IMR-90 (cell line): ENCODE data around the gene CCDC148. TPM values are rescaled to one million over a fixed set of nuclear protein-coding genes. Genes with fewer than 3 reads are reported as not detected.
A peak's percentile ranks its signal among the peaks of the same experiment; 100 is the strongest.

Source experiments
- ATAC-seq: fragments of 200-7000 bp; cut with Tn5 transposase; 2 replicates; pipeline ENCODE4 v1.9.1; 2020; ENCODE audit warnings: low read depth, mild to moderate bottlenecking, moderate library complexity
- BruUV-seq: library from RNA; stranded (reverse); fragments of 400-500 nt; replicated peaks from 2 replicates; lab custom pipeline; 2021; lab: Mats Ljungman, UMichigan
- CTCF ChIA-PET: fragments of 300-600 bp; formaldehyde crosslinking; extraction: SDS; loops from one replicate; lab custom pipeline; 2021; ENCODE audit warnings: antibody characterized with exemption; lab: Yijun Ruan, JAX
- POLR2A ChIA-PET: fragments of 300-600 bp; sonication (Branson Sonifier 250); formaldehyde crosslinking; loops from one replicate; lab custom pipeline; 2022; ENCODE audit warnings: antibody characterized with exemption; ENCODE audit not compliant: unreplicated experiment; lab: Charles Lee
- DNase-seq: peaks from one replicate; pipeline ENCODE4 v3.0.0; 2013
- H2AFZ ChIP-seq: replicated peaks from 2 replicates; pipeline ENCODE3; 2013; ENCODE audit warnings: low read length, mild to moderate bottlenecking; ENCODE audit not compliant: poor library complexity
- H2AK5ac ChIP-seq: 2 replicates; pipeline ENCODE4 v1.6.1; 2013; ENCODE audit warnings: low read depth, low read length, inconsistent platforms
- H2AK9ac ChIP-seq: replicated peaks from 2 replicates; pipeline ENCODE3; 2013; ENCODE audit warnings: mild to moderate bottlenecking, low read depth, low read length, moderate library complexity; ENCODE audit not compliant: poor library complexity
- H2BK120ac ChIP-seq: 2 replicates; pipeline ENCODE4 v1.6.1; 2013; ENCODE audit warnings: low read depth, low read length, inconsistent platforms
- H2BK15ac ChIP-seq: 3 replicates; pipeline ENCODE4 v1.6.1; 2013; ENCODE audit warnings: low read depth, low read length, inconsistent platforms
- H2BK20ac ChIP-seq: 2 replicates; pipeline ENCODE4 v1.6.1; 2013; ENCODE audit warnings: low read depth, mild to moderate bottlenecking, inconsistent platforms, low read length, moderate library complexity
- H2BK5ac ChIP-seq: 2 replicates; pipeline ENCODE4 v1.6.1; 2013; ENCODE audit warnings: mild to moderate bottlenecking, low read depth, low read length, inconsistent platforms; ENCODE audit not compliant: poor library complexity, severe bottlenecking
- H3K14ac ChIP-seq: replicated peaks from 2 replicates; pipeline ENCODE4 v1.6.1; 2013; ENCODE audit warnings: low read depth, low read length, inconsistent platforms
- H3K18ac ChIP-seq: 2 replicates; pipeline ENCODE4 v1.6.1; 2013; ENCODE audit warnings: low read depth, low read length, control low read depth
- H3K23ac ChIP-seq: 2 replicates; pipeline ENCODE4 v1.6.1; 2013; ENCODE audit warnings: low read depth, low read length, inconsistent platforms
- H3K27ac ChIP-seq: 2 replicates; pipeline ENCODE4 v1.5.1; 2013; ENCODE audit warnings: mild to moderate bottlenecking, control low read depth, low read length; ENCODE audit not compliant: insufficient read depth
- H3K27me3 ChIP-seq: 2 replicates; pipeline ENCODE4 v1.6.1; 2013; ENCODE audit warnings: low read length; ENCODE audit not compliant: control insufficient read depth, insufficient read depth
- H3K36me3 ChIP-seq: 2 replicates; pipeline ENCODE4 v1.6.1; 2013; ENCODE audit warnings: low read length, mixed read lengths; ENCODE audit not compliant: control insufficient read depth, insufficient read depth
- H3K4ac ChIP-seq: 2 replicates; pipeline ENCODE4 v1.6.1; 2013; ENCODE audit warnings: low read depth, low read length, inconsistent platforms
- H3K4me1 ChIP-seq: 2 replicates; pipeline ENCODE4 v1.6.1; 2013; ENCODE audit warnings: low read length, mixed read lengths; ENCODE audit not compliant: control insufficient read depth, insufficient read depth
- H3K4me2 ChIP-seq: 2 replicates; pipeline ENCODE4 v1.6.1; 2013; ENCODE audit warnings: low read depth, mild to moderate bottlenecking, control low read depth, low read length, moderate library complexity
- H3K4me3 ChIP-seq: 2 replicates; pipeline ENCODE4 v1.5.1; 2013; ENCODE audit warnings: low read depth, mild to moderate bottlenecking, control low read depth, low read length, moderate library complexity; ENCODE audit not compliant: insufficient read depth
- H3K56ac ChIP-seq: 2 replicates; pipeline ENCODE4 v1.6.1; 2013; ENCODE audit warnings: low read length, inconsistent platforms; ENCODE audit not compliant: insufficient read depth; ENCODE audit errors: extremely low read depth
- H3K79me1 ChIP-seq, 2 experiments: 2 replicates each; pipeline ENCODE4 v1.6.1; 2013; ENCODE audit warnings: low read length in 2 of 2, inconsistent platforms in 1 of 2, low read depth in 1 of 2
- H3K9ac ChIP-seq: 2 replicates; pipeline ENCODE4 v1.6.1; 2013; ENCODE audit warnings: low read depth, low read length, control low read depth
- H3K9me1 ChIP-seq: 2 replicates; pipeline ENCODE4 v1.6.1; 2013; ENCODE audit warnings: low read length, inconsistent platforms; ENCODE audit not compliant: insufficient read depth
- H3K9me3 ChIP-seq: 2 replicates; pipeline ENCODE4 v1.6.1; 2013; ENCODE audit warnings: low read length; ENCODE audit not compliant: control insufficient read depth, insufficient read depth
- H4K20me1 ChIP-seq: 2 replicates; pipeline ENCODE4 v1.6.1; 2013; ENCODE audit warnings: low read length, inconsistent platforms; ENCODE audit not compliant: insufficient read depth
- H4K5ac ChIP-seq: 2 replicates; pipeline ENCODE4 v1.6.1; 2013; ENCODE audit warnings: mild to moderate bottlenecking, low read depth, low read length, control low read depth
- H4K8ac ChIP-seq, 2 experiments: 2 replicates each; pipeline ENCODE4 v1.6.1; 2013; ENCODE audit warnings: low read depth in 2 of 2, low read length in 2 of 2, control low read depth in 1 of 2, inconsistent platforms in 1 of 2
- H4K91ac ChIP-seq: 2 replicates; pipeline ENCODE4 v1.6.1; 2013; ENCODE audit warnings: low read depth, low read length, inconsistent platforms; ENCODE audit not compliant: insufficient read depth
- BHLHE40 ChIP-seq: fragments of 150-350 bp; IDR thresholded peaks from 2 replicates; pipeline ENCODE4 v1.6.1; 2016; ENCODE audit warnings: mild to moderate bottlenecking, low read depth, low read length
- CEBPB ChIP-seq: IDR thresholded peaks from 2 replicates; pipeline ENCODE4 v1.6.1; 2012; ENCODE audit warnings: low read depth, low read length, improper control_type of control experiment
- CHD1 ChIP-seq: IDR thresholded peaks from 2 replicates; pipeline ENCODE4 v1.6.1; 2012; ENCODE audit warnings: low read depth, low read length, improper control_type of control experiment
- ELK1 ChIP-seq: fragments of 150-350 bp; IDR thresholded peaks from 2 replicates; pipeline ENCODE4 v1.6.1; 2016; ENCODE audit warnings: low read depth, mild to moderate bottlenecking, low read length, moderate library complexity, borderline replicate concordance
- MXI1 ChIP-seq: IDR thresholded peaks from 2 replicates; pipeline ENCODE4 v1.6.1; 2012; ENCODE audit warnings: low read depth, mild to moderate bottlenecking, low read length, moderate library complexity, borderline replicate concordance
- RCOR1 ChIP-seq: IDR thresholded peaks from 2 replicates; pipeline ENCODE4 v1.6.1; 2012; ENCODE audit warnings: mild to moderate bottlenecking, low read length, improper control_type of control experiment; ENCODE audit not compliant: insufficient replicate concordance
- RFX5 ChIP-seq: IDR thresholded peaks from 2 replicates; pipeline ENCODE4 v1.8.0; 2012; ENCODE audit warnings: low read depth, mild to moderate bottlenecking, low read length, moderate library complexity
- SMC3 ChIP-seq: fragments of 150-350 bp; IDR thresholded peaks from 2 replicates; pipeline ENCODE4 v1.6.1; 2016; ENCODE audit warnings: low read depth, mild to moderate bottlenecking, antibody characterized with exemption, low read length, moderate library complexity
- WGBS, 2 experiments: methylation state at CpG; one replicate each; pipeline versions ENCODE4 v1.1.5 to v1.1.7; 2013; ENCODE audit warnings: missing lambda C conversion rate in 2 of 2; ENCODE audit not compliant: insufficient read length in 1 of 2; ENCODE audit errors: extremely low coverage in 2 of 2; 5-methylcytosine and 5-hydroxymethylcytosine counted together
- dilution Hi-C: fragments of 300-500 bp; cut with HindIII; formaldehyde crosslinking; loops from one replicate; pipeline ENCODE4 v1.14.3; 2018; ENCODE audit warnings: low sequenced_read_pairs; ENCODE audit not compliant: unreplicated experiment
- in situ Hi-C: fragments of 300-500 bp; cut with MboI; formaldehyde crosslinking; loops from 3 replicates; pipeline ENCODE4 v1.14.3; 2019; ENCODE audit warnings: low sequenced_read_pairs, inconsistent platforms, mixed read lengths
- intact Hi-C: fragments of 100-400 bp; cut with micrococcal nuclease; formaldehyde crosslinking; loops from 2 replicates; pipeline ENCODE4 v1.10.0; 2022
- polyA plus RNA-seq, 3 experiments: library from polyadenylated mRNA; depleted of rRNA; stranded (reverse); fragments of >200 nt; gene quantifications; 2 replicates each; pipeline ENCODE4 v1.2.3, GENCODE V29; 2012; ENCODE audit warnings: low replicate concordance in 1 of 3
- total RNA-seq: library from RNA; depleted of rRNA; stranded (reverse); fragments of >200 nt; gene quantifications from 2 replicates; pipeline ENCODE4 v1.2.3, GENCODE V29; 2012

CCDC148 gene
- total and polyA plus RNA-seq, 2 of the 4 experiments (the other 2 are of a cell fraction) = 0.18 to 0.31 TPM

- Histone ChIP-seq H3K14ac (no peak overlapping the region), H4K20me1 (peaks cover 33% of the 10 kb centered on the region), H3K9me1 (peaks cover 8% of the 10 kb centered on the region; the same call in 1 of the 2 replicates), H2BK120ac (no peak overlapping the region), H3K27ac (no peak overlapping the region), H3K4me2 (no peak overlapping the region), H4K8ac (no peak overlapping the region), H3K23ac (no peak overlapping the region; the same call in 1 of the 2 replicates), H4K5ac (no peak overlapping the region), H2BK5ac (no peak overlapping the region), H3K9ac (no peak overlapping the region), H3K4me3 (no peak overlapping the region), H3K4ac (no peak overlapping the region), H2AFZ (no peak overlapping the region), H3K36me3 (no peaks in the 10 kb centered on the region), H2AK9ac (no peak overlapping the region), H2AK5ac (no peak overlapping the region), H3K9me3 (no peaks in the 10 kb centered on the region), H2BK20ac (no peak overlapping the region), H3K56ac (no peak overlapping the region), H2BK15ac (no peak overlapping the region), H4K91ac (no peak overlapping the region), H3K27me3 (no peaks in the 10 kb centered on the region), H3K79me1 (peaks cover 16 to 56% of the 10 kb centered on the region in 2 experiments), H3K18ac (no peak overlapping the region), H3K4me1 (peaks cover 2% of the 10 kb centered on the region)
- no TSS peak for BruUV-seq
- intact Hi-C loops = no loop called here
- CTCF ChIA-PET = no interaction called here
- POLR2A ChIA-PET = no interaction called here
- WGBS, 2 experiments = no CpG with 5 or more reads among the region's 3 CpGs
- DNase-seq = no peak
- in situ Hi-C loops = no loop called here
- TF ChIP-seq CEBPB (0 out of 2 replicates have a peak, but pooled peaks have one; percentile 7), SMC3 (no peak), RFX5 (no peak), CHD1 (no peak), BHLHE40 (no peak), MXI1 (no peak), RCOR1 (no peak), ELK1 (no peak)
- dilution Hi-C loops = no loop called here
- no peak for ATAC-seq
Measured at GRCh38 chr2:158460632-158461297, 4.2 kb upstream of the CCDC148 start.
